ENCODE measurements around the gene PLA2G6.
A peak's percentile ranks its signal among the peaks of the same experiment; 100 is the strongest.

The PLA2G6 gene

DNA sequence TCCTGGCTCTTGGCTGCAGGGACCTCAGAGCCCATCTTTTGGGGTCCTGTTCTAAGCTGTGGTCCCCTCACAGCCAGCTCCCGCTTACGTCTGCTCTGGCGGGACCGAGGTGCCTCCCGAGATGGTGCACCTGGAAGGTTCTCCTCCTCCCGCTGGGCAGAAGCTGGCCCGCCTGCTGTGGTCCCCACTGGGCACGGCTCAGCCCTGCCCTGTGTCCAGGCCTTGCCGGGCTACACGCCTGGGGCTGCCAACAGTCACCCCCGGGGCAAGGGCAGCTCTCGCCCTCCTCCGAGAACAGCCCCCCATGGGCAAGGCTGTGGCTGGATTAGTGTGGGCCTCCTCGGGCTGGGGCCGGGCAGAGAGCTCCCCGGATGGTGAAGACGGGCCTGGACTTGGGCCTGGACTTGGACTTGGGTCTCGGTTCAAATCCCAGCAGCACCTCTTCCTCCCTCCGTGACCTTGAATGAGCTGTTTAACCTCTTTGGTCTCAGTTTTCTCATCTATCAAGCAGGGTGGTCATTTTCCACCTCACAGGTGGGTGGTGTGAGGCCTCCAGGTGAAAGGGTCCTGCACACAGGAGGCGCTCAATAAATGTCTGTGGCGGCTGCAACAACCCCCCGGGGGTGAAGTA, 72.1 kb downstream of the PLA2G6 start:
- no peak for DNase-seq

DNA sequence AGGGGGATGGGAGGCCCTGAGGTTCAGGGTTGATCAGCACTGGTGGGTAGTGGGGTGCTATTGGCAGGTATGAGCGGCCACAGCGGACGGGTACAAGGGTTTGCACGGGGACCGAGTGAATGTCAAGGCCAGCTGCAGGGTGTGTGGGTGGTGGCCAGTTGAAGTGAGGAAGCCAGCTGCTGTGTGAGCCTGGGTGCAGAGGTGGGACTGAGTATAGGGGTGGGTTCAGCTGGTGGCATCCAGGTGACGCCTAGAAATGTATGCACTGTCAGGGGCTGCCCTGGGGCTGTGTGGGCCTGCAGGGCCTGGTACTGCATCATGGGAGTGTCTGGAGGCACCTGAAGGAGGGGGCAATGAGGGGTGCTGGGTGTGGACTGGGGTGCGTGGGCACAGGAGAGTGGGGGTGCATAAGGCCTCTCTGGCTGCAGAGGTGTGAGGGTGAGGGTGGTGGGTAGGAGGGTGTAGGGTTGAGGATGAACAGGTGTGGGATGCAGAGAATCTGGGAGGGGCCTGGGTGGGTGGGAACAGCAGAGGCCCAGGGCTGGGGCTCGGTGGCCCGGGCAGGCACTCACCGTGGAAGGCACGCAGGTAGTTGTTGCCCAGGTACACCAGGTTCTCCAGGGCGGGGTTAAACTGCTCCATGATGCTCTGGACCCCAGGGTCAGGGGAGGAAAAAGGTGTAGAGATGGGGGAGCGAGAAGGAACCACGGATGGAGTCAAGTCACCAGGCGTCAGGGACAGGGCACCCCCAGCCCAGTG, 72.9 kb downstream of the PLA2G6 start:
- DNase-seq = no peak

DNA sequence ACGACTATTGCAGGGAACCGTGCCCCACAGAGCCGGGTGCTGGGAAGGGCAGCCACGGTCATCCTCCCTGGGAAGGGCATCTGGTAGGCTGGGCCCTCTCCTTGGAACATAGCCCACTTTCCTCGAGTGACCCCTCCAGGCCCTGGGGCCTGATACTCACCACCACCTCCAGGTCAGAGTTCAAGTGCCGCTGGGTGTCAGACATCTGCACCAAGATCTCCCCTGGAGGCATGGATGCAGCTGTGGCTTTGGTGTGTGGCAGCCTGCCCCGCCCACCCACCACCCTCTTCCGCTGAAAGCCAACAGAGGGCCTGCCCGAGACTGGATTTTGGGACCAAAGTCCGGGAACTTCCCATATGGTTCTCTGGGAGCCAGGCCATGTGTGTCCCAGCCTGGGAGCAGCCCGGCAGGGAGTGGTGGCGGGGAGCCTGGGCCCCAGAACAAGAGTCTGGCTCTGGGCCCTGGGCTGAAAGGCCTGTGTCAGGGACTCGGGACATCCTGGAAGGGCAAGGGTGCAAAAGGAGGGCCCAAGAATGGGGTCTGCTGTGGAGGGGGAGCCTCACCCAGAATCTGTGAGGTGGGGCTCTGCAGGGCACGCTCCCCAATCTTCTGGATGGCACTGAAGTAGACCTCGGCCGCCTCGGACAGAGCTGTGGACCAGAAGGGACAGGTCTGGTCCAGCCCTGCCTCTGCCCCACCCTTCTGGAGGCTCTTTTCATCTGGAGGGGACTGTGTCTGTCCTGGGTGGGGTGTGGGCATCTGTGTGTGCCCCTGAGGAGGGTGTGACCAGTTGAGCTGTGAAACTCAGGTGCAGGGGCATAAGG, 73.7 kb downstream of the PLA2G6 start:
- no peak for DNase-seq

DNA sequence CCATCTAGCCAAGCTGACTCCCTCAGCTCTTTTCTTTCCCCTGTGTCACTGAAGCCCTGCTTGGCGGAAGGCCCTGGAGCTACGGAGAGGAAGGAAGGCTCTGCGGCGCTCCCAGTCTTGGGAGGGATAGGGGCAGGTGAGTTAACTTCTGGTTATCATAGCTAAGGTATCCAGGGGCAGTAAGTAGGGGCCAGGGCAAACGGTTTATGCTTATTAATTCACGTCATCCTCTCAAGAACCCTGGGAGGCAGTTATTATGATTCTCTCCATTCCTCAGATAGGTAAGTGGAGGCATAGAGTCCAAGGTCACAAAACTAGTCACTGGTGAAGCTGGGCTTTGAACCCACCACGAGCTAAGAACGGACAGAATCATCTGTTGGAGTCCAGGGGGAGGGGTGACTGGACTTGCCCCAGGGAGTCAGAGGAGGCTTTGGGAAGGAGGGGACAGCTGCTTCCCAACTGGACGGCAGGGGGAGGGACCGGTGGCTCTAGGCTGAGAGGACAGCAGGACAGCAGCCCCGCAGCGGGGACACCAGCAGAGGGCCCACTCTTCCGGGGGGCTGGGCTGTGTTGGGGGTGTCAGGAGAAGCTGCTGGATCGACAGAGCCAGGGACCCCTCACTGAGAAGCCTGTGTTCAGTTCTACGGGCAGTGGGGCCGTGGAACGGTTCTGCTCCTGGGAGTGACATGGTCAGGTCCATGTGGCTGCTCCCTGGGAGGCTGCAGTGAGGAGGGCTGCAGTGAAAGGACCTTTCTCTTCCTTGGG, 74.6 kb downstream of the PLA2G6 start:
- DNase-seq = no peak

DNA sequence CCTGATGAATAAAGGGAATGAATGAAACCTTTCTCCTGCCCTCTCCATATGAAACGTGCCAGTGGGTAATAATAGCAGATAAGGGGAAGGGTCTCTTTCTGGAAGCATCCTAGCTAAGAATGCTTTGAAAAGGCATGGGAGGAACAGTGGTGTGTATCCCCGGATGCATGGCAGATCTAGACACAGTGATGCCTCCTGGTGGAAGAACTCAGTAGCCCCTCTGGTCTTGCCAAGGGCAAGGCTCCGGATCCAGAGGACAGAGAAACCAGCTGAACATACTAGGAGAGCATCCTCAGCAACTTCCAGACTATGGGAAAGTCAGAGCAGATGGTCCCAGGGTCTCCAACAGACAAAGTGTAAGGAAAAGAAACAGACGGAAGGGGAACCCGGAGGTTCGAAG, 77.5 kb downstream of the PLA2G6 start:
- peak; percentile 46 to 47 (median 46) for DNase-seq

DNA sequence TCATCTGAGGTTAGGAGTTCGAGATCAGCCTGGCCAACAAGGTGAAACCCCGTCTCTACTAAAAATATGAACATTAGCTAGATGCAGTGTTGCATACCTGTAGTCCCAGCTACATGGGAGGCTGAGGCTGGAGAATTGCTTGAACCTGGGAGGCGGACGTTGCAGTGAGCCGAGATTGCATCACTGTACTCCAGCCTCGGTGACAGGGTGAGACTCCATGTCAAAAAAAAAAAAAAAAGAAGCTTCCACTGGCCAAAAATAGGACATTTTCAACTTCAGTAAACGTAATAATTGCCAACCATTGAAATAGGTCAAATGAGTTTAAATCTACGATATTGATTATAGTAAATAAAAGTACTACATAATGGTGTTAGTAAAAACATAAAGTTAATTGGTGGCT, 78.0 kb downstream of the PLA2G6 start:
- DNase-seq = no peak

DNA sequence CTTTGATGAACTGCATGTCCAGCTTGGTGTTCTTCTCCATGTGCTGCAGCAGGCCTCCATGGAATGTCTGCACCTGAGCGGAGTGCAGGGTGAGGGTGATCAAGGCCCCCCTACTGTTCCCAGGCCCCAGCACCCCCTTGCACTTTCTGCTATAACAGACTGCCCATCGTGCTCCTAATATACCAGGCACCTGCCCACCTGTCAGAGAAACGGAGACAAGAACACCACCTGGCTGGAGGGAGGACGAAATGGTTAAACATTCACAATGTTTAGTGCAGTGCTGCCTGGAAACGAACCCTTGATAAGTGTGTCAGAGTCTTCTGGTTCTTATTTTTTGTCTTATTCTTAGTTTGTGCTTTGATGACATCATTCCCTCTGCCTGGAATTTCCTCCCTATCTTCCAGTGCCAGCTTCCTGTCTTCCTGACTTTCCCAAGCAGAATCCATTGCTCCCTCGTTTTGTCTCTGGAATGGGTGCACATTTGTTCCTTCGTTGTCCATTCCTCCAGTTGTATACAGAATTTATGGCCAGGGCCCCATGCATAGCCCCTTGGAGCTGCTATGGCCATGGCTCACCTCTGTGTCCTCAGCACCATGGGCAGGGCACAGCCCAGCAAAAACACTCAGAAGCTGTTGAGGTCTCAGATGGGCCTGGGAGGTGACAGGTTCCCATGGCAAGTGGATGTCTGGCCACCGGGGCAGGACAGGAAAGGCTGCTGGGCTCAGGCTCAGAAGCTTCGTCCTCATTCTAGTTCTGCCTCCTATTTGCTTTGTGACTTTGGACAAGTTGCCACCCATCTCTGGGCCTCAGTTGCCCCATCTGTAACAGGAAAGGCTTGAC, 83.0 kb downstream of the PLA2G6 start:
- no peak for DNase-seq

DNA sequence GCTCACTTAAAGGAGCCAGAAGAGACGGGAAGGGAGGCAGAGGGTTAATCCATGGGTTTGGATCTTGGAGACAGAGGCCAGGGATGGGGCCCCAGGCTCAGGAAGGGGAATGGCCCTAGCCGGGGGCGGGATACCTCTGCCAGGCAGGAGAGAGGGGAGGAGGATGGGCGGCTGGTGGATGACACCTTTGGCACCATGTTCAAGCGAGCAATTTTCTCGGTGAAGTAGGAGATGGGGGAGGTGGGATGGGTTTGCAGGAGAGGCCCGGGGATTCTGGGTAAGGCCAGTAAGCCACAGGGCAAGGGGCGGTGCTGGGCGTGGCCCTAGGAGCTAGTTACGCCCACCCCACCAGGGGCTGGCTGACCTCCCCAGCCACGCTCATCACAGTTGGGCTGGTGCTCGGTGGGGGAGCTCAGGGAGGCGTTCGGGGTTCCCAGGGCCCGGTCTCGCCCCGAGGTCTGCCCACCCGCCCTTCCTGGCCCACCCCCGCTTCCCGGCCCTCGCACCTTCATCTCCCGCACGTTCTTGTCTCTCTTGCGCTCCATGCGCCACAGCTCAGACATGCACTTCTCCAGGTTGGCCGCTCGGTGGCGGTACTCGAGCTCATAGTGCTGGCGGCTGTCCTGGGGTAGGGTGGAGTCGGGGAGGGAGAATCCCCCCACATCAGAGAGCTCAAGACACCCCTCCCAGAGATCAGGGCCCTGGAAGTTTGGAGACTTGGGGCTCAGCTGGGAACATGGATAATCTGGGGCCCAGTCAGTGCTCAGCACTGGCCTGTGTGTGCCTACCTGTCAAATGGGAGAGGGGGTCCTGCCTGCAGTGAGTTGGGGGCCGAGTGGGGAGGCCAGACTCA, 83.8 kb downstream of the PLA2G6 start:
- no peak for DNase-seq

DNA sequence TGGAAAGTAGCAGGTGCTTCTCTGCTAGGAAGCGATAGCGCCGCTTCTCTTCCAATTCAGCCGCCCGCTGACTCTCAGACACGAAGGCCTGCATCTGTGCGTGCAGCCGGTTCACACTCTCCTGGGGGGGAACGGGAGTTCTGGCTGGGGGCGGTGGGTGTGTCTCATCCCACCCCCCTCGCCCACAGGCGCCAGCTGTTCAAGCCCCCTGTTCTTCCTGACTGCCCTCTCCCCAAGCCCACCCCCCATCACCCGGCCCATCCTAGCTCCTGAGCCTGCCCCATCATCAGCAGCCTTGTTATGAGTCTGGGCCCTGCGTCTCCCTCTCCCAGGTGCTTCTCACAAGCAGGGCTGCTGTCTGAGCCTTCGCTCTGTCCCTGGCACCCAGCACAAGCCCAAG, 84.6 kb downstream of the PLA2G6 start:
- DNase-seq = no peak

DNA sequence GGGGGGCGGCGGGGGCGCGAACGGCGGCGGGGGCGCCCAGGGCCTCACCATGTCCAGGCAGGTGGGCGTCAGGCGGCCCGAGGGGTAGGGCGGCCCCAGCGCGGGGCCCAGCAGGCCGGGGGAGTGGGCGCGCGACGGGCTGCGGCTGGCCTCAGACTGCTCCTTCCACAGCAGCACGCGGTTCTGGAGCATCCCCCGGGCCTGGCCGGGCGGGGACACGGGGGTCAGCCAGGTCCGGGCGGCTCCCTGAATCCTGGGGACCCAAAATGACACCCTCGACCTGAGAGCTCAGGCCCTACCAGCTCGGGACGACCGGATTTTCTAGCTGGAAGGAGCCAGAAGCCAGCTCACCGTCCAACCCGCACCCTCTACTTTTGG, 92.2 kb downstream of the PLA2G6 start:
- DNase-seq = no peak

DNA sequence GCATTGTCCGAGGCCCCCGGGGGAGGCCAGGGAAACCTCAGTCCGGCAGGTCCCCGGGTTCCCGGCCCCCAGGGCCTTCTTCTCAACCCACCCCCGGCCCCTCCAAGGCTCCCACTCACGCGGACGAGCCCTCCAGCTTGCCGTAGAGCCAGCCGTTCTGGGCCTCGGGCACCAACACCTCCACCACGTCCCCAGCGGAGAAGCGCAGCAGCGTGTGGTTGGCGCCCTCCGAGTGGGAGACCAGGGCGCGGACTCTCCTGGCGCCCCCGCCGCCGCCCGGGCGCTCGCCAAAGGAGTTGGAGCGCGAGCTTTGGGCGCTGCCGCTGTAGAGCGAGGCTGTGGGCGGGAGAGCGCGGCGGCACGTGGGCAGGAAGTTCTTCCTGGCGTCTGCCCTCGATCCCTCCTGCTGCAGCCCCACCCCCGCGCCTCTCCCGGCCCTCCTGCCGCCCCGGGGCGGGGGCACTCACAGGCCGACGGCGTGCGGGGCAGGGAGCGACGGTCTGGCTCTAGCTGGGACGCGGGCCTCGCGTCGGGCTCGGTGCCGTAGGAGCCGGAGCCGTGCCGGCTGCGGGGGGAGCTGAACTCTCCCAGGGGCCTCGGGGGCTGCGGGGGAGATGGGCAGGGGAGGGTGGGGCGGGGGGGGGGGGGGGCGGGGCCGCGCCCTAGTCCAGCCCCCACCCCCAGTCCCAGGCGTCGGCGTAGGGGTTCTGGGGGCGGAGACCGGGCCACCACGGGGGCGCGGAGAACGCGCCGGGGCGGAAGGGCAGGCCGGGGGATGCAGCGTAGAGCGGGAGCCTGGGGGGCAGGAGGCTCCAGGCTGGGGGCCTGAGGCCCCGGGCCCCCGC, 92.8 kb downstream of the PLA2G6 start:
- peak in 1 of 3 donors; percentile 6 for DNase-seq

DNA sequence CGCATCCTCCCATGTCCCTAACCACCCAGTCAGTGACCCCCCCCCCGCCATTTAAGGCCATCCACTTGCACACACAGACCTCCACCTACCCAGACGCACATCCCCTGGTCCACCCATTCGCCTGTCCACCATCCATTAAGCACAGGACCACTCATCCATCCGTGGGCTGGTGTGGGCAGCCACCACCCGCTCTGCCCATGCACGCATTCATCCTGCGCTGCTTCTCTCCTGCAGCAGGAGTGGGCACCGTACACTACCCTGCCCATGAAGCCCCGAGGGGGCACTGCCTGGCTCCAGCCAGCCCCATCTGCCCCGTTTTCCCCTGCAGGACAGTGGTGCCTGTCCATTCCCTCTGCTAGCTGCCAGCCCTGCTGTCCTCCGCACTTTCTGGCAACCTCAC, 93.8 kb downstream of the PLA2G6 start:
- DNase-seq = no peak

DNA sequence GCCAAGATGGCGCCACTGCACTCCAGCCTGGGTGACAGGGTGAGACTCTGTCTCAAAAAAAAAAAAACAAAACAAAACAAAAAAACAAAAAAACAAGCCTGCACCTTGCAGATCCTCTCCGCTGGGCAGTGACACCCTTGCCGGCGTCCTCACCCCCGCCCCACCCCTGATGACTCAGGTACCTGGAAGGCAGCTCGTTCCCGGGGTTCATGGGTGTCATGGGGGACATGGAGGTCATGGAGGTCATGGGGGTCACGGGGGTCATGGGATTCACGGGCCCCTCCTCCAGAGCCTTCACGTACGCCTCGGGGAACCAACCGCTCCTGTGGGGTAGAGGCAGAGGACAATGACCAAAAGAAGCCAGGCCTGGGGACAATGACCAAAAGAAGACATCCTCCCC, 94.7 kb downstream of the PLA2G6 start:
- no peak for DNase-seq

DNA sequence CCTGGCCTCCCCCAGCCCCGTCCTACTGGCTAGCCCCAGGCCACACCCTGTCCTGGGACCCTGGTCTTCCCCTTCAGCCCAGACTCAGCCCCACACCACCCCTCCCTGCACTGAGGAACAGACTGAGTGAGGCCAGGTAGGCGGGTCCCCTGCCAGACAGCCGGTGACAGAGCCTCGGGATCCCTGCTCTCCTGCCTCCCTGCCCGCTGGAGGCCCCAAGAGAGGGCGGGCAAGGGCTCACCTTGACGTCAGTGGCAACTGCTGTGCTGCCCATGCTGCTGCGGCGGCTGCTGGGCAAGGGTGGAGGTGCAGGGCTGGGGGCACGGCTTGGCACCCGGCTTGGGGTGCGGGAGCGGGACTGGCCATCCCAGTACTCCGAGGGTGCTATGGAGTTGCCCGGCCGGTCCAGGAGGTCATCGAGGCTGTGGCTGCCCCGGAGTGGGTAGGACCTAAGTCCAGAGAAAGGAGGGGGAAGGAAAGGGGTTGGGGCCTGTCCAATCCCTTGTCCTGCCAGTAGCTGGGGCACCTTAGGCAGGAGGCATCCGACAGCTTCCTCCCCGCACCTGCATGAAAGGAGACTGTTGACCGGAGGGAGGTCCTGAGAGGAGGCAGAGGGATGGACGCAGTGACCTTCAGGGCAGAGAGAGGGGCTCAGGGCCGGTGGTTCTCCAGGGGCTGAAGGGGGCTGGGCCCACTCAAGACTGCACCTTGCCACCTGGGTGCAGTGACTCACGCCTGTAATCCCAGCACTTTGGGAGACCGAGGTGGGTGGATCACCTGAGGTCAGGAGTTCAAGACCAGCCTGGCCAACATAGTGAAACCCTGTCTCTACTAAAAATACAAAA, 95.4 kb downstream of the PLA2G6 start:
- DNase-seq = no peak

DNA sequence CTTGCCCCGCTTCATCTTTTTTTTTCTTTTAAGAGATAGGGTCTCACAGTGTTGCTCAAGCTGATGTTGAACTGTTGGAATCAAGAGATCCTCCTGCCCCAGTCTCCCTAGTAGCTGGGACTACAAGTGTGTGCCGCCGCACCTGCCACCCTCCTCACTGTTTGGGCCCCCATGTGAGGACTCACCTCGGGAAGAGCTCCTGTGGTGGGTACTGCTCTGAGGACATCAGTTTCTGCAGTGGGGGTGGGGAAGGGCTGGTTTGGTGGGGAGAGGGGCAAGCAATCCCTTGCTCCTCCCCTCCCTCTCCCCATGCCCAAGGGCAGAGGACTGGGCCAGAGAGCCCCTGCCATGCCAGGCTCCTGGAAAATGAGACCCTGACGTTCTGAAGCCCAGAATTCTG, 96.1 kb downstream of the PLA2G6 start:
- DNase-seq = no peak

DNA sequence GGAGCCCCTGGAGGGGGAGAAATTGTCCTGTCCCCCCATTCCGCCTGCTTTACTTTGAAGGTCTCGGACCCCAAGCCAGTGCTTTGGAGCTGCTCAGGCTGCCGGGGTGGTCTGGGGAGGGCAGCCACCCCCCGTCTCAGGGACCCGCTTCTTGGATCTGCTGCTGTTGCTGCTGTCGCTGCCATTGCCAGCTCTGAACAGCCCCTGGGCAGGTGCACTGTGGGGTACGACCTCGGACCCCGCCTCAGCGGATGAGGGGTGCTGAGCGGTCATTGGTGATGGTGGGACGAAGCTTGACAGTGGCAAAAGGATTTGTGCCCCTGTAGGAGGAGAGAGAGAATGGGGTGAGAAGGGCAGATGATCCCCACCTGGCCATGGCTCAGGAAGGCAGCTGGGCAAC, 96.6 kb downstream of the PLA2G6 start:
- DNase-seq = no peak

DNA sequence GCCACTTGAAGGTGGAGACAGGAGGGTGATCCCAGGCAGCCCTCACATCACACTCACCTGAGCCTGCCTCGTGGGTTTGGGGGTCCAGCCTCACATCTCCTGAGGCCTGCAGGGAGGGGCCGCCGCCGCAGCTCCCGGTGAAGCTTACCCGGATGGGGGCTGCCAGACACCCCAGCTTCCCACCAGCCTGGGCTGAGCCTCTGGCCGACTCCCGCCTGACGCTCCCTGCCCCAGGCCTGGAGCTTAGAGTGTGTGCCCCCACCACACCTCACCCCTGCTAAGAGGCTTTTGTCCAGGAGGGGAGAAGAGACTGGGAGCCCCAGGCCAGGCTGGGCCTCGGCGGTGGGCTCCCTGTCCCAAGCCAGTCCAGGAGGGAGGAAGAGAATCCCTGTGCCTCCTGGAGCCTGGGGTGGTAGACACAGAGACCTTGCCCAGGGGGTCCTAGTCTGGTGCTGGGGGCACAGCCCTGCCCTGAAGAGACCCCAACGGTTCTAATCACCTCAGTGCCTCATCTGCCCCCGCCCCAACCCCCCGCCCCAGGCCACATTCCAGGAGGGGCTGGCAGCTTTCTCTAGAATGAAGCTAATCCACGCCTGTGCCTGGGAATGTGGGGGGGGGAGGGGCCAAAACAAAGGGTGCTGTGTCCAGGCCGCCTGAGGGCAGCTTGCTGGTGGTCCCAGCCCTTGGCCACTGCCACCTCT, 97.5 kb downstream of the PLA2G6 start, which contains the start of gene SLC16A8:
SLC16A8 (minus strand) TSS at position 254 of the 701 bp plus-strand sequence. CDS start 1,311 bp downstream, outside the sequence.
- no peak for DNase-seq

DNA sequence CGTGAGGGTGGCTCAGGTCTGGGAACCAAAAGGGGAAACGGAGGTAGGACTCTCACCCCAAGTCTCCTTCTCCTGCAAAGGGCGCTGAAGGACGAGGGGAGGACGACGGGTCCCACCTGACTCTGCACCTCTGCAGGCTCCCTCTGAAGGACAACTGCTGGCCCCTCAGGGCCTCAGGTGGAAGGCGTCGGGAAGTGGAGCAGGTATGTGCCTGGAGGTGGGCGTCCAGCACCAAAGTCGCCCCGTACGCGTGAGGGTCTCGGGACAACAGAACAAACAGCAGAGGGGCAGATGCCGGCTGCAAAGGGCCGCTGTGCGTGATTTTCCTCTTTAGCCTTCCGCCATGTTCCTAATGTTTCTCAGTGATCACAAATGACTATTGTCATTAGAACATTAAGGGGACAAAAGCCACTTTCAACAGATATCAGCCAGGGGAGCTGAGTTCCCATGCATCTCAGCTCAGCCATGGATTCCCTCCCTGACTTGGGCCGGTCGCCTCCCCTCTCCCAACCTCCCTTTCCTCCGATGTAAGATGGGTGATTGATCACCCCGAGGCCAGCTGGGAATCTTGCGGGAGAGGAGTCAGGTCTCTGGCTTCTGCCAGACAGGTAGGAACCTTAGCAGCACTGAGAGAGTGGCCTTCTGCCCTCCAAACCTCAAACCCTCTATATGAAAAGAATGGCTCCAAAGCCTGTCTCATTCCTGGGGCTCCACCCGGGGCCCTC, 98.5 kb downstream of the PLA2G6 start:
- DNase-seq = no peak

Data from suppressor macrophage treated with lipopolysaccharide for 1 hour (primary cell).